Esophagus muscularis mucosa (tissue), 4 donors: ENCODE data around the gene CCDC47. TPM values are rescaled to one million over a fixed set of nuclear protein-coding genes. Genes with fewer than 3 reads are reported as not detected.

Source experiments
- DNase-seq: peaks from one replicate; pipeline ENCODE4 v3.0.0-alpha.2; 2017; ENCODE audit errors: extremely low spot score
- H3K27ac ChIP-seq, 4 donors: fragments of 200-600 bp; sonication (generic); replicated peaks in 1 of 4; 1 replicate in 3 of 4; 2 replicates in 1 of 4; pipeline ENCODE4 v1.5.1; 2016 to 2019; ENCODE audit warnings: mild to moderate bottlenecking in 1 of 4
- H3K27me3 ChIP-seq, 4 donors: fragments of 200-600 bp; sonication (generic); one replicate each; pipeline versions ENCODE4 v1.5.1 to v1.6.0; 2016 to 2019
- H3K36me3 ChIP-seq, 4 donors: fragments of 200-600 bp; sonication (generic); one replicate each; pipeline ENCODE4 v1.5.1; 2016 to 2019
- H3K4me1 ChIP-seq, 4 donors: fragments of 200-600 bp; sonication (generic); one replicate each; pipeline ENCODE4 v1.5.1; 2016 to 2019
- H3K4me3 ChIP-seq, 4 donors: fragments of 200-600 bp; sonication (generic); 1 replicate in 2 of 4; 2 replicates in 2 of 4; pipeline ENCODE4 v1.5.1; 2016 to 2019; ENCODE audit warnings: mild to moderate bottlenecking in 4 of 4, moderate library complexity in 1 of 4
- H3K9me3 ChIP-seq, 4 donors: fragments of 200-600 bp; sonication (generic); 1 replicate in 3 of 4; 2 replicates in 1 of 4; pipeline ENCODE4 v1.5.1; 2016 to 2019
- CTCF ChIP-seq, 3 experiments: fragments of 200-600 bp in 2 of 3; fragments of 450-650 bp in 1 of 3; sonication (generic) in 2 of 3; IDR thresholded peaks; one replicate each; pipeline ENCODE4 v1.5.1; 2017 to 2019; ENCODE audit warnings: antibody characterized with exemption in 3 of 3, mild to moderate bottlenecking in 2 of 3, moderate library complexity in 1 of 3
- EP300 ChIP-seq: sonication (generic); formaldehyde crosslinking; IDR thresholded peaks from one replicate; pipeline ENCODE4 v1.6.1; 2017; ENCODE audit warnings: antibody characterized with exemption
- POLR2A ChIP-seq: fragments of 450-650 bp; IDR thresholded peaks from one replicate; pipeline ENCODE4 v1.6.1; 2017; ENCODE audit warnings: antibody characterized with exemption, moderate library complexity, mild to moderate bottlenecking, low read depth
- POLR2AphosphoS5 ChIP-seq, 2 donors: sonication (generic); formaldehyde crosslinking; IDR thresholded peaks; one replicate each; pipeline ENCODE4 v1.6.1; 2017; ENCODE audit warnings: antibody characterized with exemption in 2 of 2
- WGBS: methylation state at CpG from one replicate; pipeline ENCODE4 v1.1.5; 2018; 5-methylcytosine and 5-hydroxymethylcytosine counted together
- intact Hi-C: fragments of 100-400 bp; cut with DNase I; formaldehyde crosslinking; loops from one replicate; pipeline ENCODE4 v1.15.1; 2023
- total RNA-seq, 4 donors: library from RNA; depleted of rRNA; stranded (reverse); fragments of >200 nt; gene quantifications; one replicate each; pipeline versions ENCODE4 v1.1.0 to v1.2.1, GENCODE V29; 2016

The CCDC47 gene
- total RNA-seq, 4 donors from 2014 or later = 47.3 to 60.7 (median 56.2) TPM

- Histone ChIP-seq H3K36me3 (peaks cover 12 to 46% (median 45%) of the 10 kb centered on the region in 4 donors), H3K27me3 (peaks cover 0 to 19% (median 0%) of the 10 kb centered on the region in 4 donors), H3K4me1 (peaks cover 20 to 55% (median 51%) of the 10 kb centered on the region in 4 donors), H3K27ac (peak overlapping the region in 1 of 4 donors; percentile 83), H3K9me3 (no peaks in the 10 kb centered on the region), H3K4me3 (peak overlapping the region in 1 of 4 donors; percentile 68)
- TF ChIP-seq EP300 (no peak), POLR2AphosphoS5 (IDR thresholded peaks at IDR 0.05) (no peak), CTCF (IDR thresholded peaks at IDR 0.05) (no peak), POLR2A (no peak)
- no peak for DNase-seq
- WGBS = 90% methylated on average over 19 of the region's 19 CpGs
- intact Hi-C loops = loop anchor here (5.0 kb wide), 1 partner anchor 80 kb away; the partner anchor contains the start of gene MAP3K3
Measured at GRCh38 chr17:63701868-63702720, 71.3 kb downstream of the CCDC47 start.

- Histone ChIP-seq H3K27ac (peak overlapping the region; percentile 48 to 83 (median 74)), H3K27me3 (peaks cover 0 to 19% (median 0%) of the 10 kb centered on the region in 4 donors), H3K36me3 (peaks cover 12 to 40% (median 39%) of the 10 kb centered on the region in 4 donors), H3K4me1 (peaks cover 20 to 61% (median 55%) of the 10 kb centered on the region in 4 donors), H3K9me3 (no peaks in the 10 kb centered on the region), H3K4me3 (peak overlapping the region; percentile 65 to 68 (median 66))
- TF ChIP-seq POLR2A = no peak
- TF ChIP-seq EP300 = no peak
- WGBS = 75% methylated on average over 9 of the region's 10 CpGs
- DNase-seq = no peak
- intact Hi-C loops = loop anchor here (5.0 kb wide), 1 partner anchor 79 kb away; the partner anchor contains the start of gene MAP3K3
Measured at GRCh38 chr17:63701456-63701820, 72.0 kb downstream of the CCDC47 start.

GRCh38 chr17:63700528-63701455 is 72.6 kb downstream of the CCDC47 start:
- TF ChIP-seq EP300 (no peak), POLR2A (no peak), CTCF (IDR thresholded peaks at IDR 0.05) (peak in 2 of 3 experiments; percentile 10 to 25), POLR2AphosphoS5 (IDR thresholded peaks at IDR 0.05) (peak; percentile 40 to 41)
- H3K27me3 ChIP-seq = peaks cover 0 to 19% (median 0%) of the 10 kb centered on the region in 4 donors
- peak overlapping the region; percentile 48 to 83 (median 74) for H3K27ac ChIP-seq
- intact Hi-C loops = loop anchor here (5.0 kb wide), 1 partner anchor 78 kb away; the partner anchor contains the start of gene MAP3K3
- peaks cover 12 to 33% (median 33%) of the 10 kb centered on the region in 4 donors for H3K36me3 ChIP-seq
- peak overlapping the region; percentile 65 to 68 (median 66) for H3K4me3 ChIP-seq
- H3K9me3 ChIP-seq = no peaks in the 10 kb centered on the region
- 13% methylated on average over 23 of the region's 88 CpGs for WGBS
- DNase-seq = no peak
- H3K4me1 ChIP-seq = peaks cover 20 to 61% (median 55%) of the 10 kb centered on the region in 4 donors

- no peak for DNase-seq
- H3K9me3 ChIP-seq = no peaks in the 10 kb centered on the region
- WGBS = 0% methylated on average over 32 of the region's 133 CpGs
- intact Hi-C loops = loop anchor here (5.0 kb wide), 1 partner anchor 78 kb away; the partner anchor contains the start of gene MAP3K3
- H3K27ac ChIP-seq = peak within 1 kb of the TSS; percentile 67 to 83 (median 74)
- H3K4me1 ChIP-seq = peaks cover 20 to 61% (median 54%) of the 10 kb centered on the region in 4 donors
- peaks cover 7 to 32% (median 30%) of the 10 kb centered on the region in 4 donors for H3K36me3 ChIP-seq
- H3K27me3 ChIP-seq = peaks cover 0 to 19% (median 0%) of the 10 kb centered on the region in 4 donors
- TF ChIP-seq POLR2A (no peak), EP300 (no peak), CTCF (IDR thresholded peaks at IDR 0.05) (no peak), POLR2AphosphoS5 (IDR thresholded peaks at IDR 0.05) (no peak)
- peak within 1 kb of the TSS; percentile 65 to 68 (median 66) for H3K4me3 ChIP-seq
Measured at GRCh38 chr17:63699638-63700527, 73.5 kb downstream of the CCDC47 start, which contains the start of gene LIMD2. Gene LIMD2, minus strand, starts transcription at chr17:63700125. Its CDS starts 827 bp downstream, at chr17:63699298.
